Peyer's patch (tissue), 4 donors: ENCODE results near the gene SUN3. TPM values are rescaled to one million over a fixed set of nuclear protein-coding genes. Genes with fewer than 3 reads are reported as not detected.
"Not testable (repeated sequence)": the region's sequence is repeated elsewhere in the genome, so short reads cannot be mapped to it uniquely, and the experiment has no call there.

Experiments
- DNase-seq, 3 donors: peaks; one replicate each; pipeline ENCODE4 v3.0.0-alpha.2; 2017 to 2019
- H3K27ac ChIP-seq, 4 donors: fragments of 200-600 bp; sonication (generic); one replicate each; pipeline ENCODE4 v1.5.1; 2016 to 2019
- H3K27me3 ChIP-seq, 2 donors: fragments of 200-600 bp; sonication (generic); one replicate each; pipeline ENCODE4 v1.5.1; 2019
- H3K36me3 ChIP-seq, 3 donors: fragments of 200-600 bp; sonication (generic); one replicate each; pipeline ENCODE4 v1.5.1; 2016 to 2019
- H3K4me1 ChIP-seq, 4 donors: fragments of 200-600 bp; sonication (generic); one replicate each; pipeline ENCODE4 v1.5.1; 2016 to 2019
- H3K4me3 ChIP-seq, 4 donors: fragments of 200-600 bp; sonication (generic); 1 replicate in 3 of 4; 2 replicates in 1 of 4; pipeline ENCODE4 v1.5.1; 2016 to 2019; ENCODE audit warnings: mild to moderate bottlenecking in 1 of 4
- H3K9me3 ChIP-seq, 4 donors: fragments of 200-600 bp; sonication (generic); one replicate each; pipeline ENCODE4 v1.5.1; 2016 to 2019; ENCODE audit warnings: mild to moderate bottlenecking in 1 of 4
- CTCF ChIP-seq, 6 experiments: fragments of 450-650 bp in 4 of 6; fragments of 200-600 bp in 2 of 6; sonication (generic) in 1 of 6; IDR thresholded peaks; one replicate each; pipeline ENCODE4 v1.5.1; 2017 to 2019; ENCODE audit warnings: antibody characterized with exemption in 6 of 6, mild to moderate bottlenecking in 3 of 6, moderate library complexity in 1 of 6
- POLR2A ChIP-seq, 2 donors: fragments of 450-650 bp; IDR thresholded peaks; one replicate each; pipeline ENCODE4 v1.5.1; 2017; ENCODE audit warnings: antibody characterized with exemption in 2 of 2, mild to moderate bottlenecking in 2 of 2, moderate library complexity in 2 of 2
- total RNA-seq, 4 donors: library from RNA; depleted of rRNA; stranded (reverse); fragments of >200 nt; gene quantifications; one replicate each; pipeline ENCODE4 v1.1.0, GENCODE V29; 2016

SUN3 gene
- total RNA-seq, 4 donors from 2014 or later: not detected

- no peaks in the 10 kb centered on the region for H3K36me3 ChIP-seq
- no peaks in the 10 kb centered on the region for H3K9me3 ChIP-seq
- no peak overlapping the region for H3K4me3 ChIP-seq
- TF ChIP-seq POLR2A (IDR thresholded peaks at IDR 0.05) (no peak), CTCF (IDR thresholded peaks at IDR 0.05) (no peak)
- DNase-seq: no peak
- no peaks in the 10 kb centered on the region for H3K27me3 ChIP-seq
- peaks cover 0 to 14% (median 0%) of the 10 kb centered on the region in 4 donors for H3K4me1 ChIP-seq
- H3K27ac ChIP-seq: no peak overlapping the region
These were observed 85.0 kb downstream of the SUN3 start for GRCh38 chr7:47943676-47944474.

GRCh38 chr7:47942651-47943050 is 86.3 kb downstream of the SUN3 start:
- H3K27me3 ChIP-seq, H3K4me3 ChIP-seq, H3K27ac ChIP-seq, DNase-seq, H3K36me3 ChIP-seq, H3K9me3 ChIP-seq: not testable (repeated sequence)
- H3K4me1 ChIP-seq: peaks cover 0 to 14% (median 2%) of the 10 kb centered on the region in 4 donors

GRCh38 chr7:47942132-47942531 is 86.8 kb downstream of the SUN3 start:
- Histone ChIP-seq H3K4me3 (no peak overlapping the region), H3K4me1 (peaks cover 0 to 14% (median 2%) of the 10 kb centered on the region in 4 donors), H3K27ac (no peak overlapping the region), H3K27me3 (no peaks in the 10 kb centered on the region), H3K36me3 (no peaks in the 10 kb centered on the region), H3K9me3 (no peaks in the 10 kb centered on the region)
- no peak for TF ChIP-seq POLR2A (IDR thresholded peaks at IDR 0.05)
- no peak for TF ChIP-seq CTCF (IDR thresholded peaks at IDR 0.05)
- no peak for DNase-seq

- TF ChIP-seq CTCF (IDR thresholded peaks at IDR 0.05): no peak
- TF ChIP-seq POLR2A (IDR thresholded peaks at IDR 0.05): no peak
- H3K4me3 ChIP-seq: no peak overlapping the region
- H3K27me3 ChIP-seq: no peaks in the 10 kb centered on the region
- no peak for DNase-seq
- no peaks in the 10 kb centered on the region for H3K36me3 ChIP-seq
- H3K27ac ChIP-seq: peak overlapping the region in 3 of 4 donors; percentile 49 to 72 (median 70)
- peaks cover 0 to 14% (median 2%) of the 10 kb centered on the region in 4 donors for H3K4me1 ChIP-seq
- H3K9me3 ChIP-seq: no peaks in the 10 kb centered on the region
These were observed 87.6 kb downstream of the SUN3 start for GRCh38 chr7:47941136-47941844.

- Histone ChIP-seq H3K4me1 (peaks cover 0 to 14% (median 2%) of the 10 kb centered on the region in 4 donors), H3K36me3 (no peaks in the 10 kb centered on the region), H3K4me3 (no peak overlapping the region), H3K9me3 (no peaks in the 10 kb centered on the region), H3K27ac (peak overlapping the region in 3 of 4 donors; percentile 49 to 72 (median 70)), H3K27me3 (no peaks in the 10 kb centered on the region)
- peak in 1 of 2 donors; percentile 16 for TF ChIP-seq POLR2A (IDR thresholded peaks at IDR 0.05)
- TF ChIP-seq CTCF (IDR thresholded peaks at IDR 0.05): no peak
- DNase-seq: peak in 2 of 3 donors; percentile 55 to 68
These were observed 88.6 kb downstream of the SUN3 start for GRCh38 chr7:47940088-47941013.
